ENCODE results near the gene ELK4.
A peak's percentile ranks its signal among the peaks of the same experiment; 100 is the strongest.

ELK4 gene

GRCh38 chr1:205631768-205632668 is at the start of gene ELK4:
Gene ELK4, minus strand, starts transcription at chr1:205632011. Its CDS starts 8,129 bp downstream, at chr1:205623882.
- DNase-seq (ENCODE audit: low read depth, low spot score), result peak; percentile 100

GRCh38 chr1:205681364-205681763 is 49.6 kb upstream of the ELK4 start:
- no peak for DNase-seq (ENCODE audit: low read depth, low spot score)

GRCh38 chr1:205680073-205680851 is 48.5 kb upstream of the ELK4 start, which contains the start of gene SLC45A3:
Gene SLC45A3, minus strand, starts transcription at chr1:205680509. Its CDS starts 15,853 bp downstream, at chr1:205664656.
- DNase-seq (ENCODE audit: low read depth, low spot score), result no peak

GRCh38 chr1:205678286-205679111 is 46.7 kb upstream of the ELK4 start:
- DNase-seq (ENCODE audit: low read depth, low spot score), result no peak

GRCh38 chr1:205677167-205677566 is 45.4 kb upstream of the ELK4 start:
- DNase-seq (ENCODE audit: low read depth, low spot score), result no peak

- DNase-seq (ENCODE audit: low read depth, low spot score), result no peak
Observed at GRCh38 chr1:205676597-205676996, 44.8 kb upstream of the ELK4 start.

- no peak for DNase-seq (ENCODE audit: low read depth, low spot score)
Observed at GRCh38 chr1:205676002-205676401, 44.2 kb upstream of the ELK4 start.

GRCh38 chr1:205675247-205675646 is 43.4 kb upstream of the ELK4 start:
- DNase-seq (ENCODE audit: low read depth, low spot score), result no peak

- DNase-seq (ENCODE audit: low read depth, low spot score), result no peak
Observed at GRCh38 chr1:205672970-205673369, 41.2 kb upstream of the ELK4 start.

- DNase-seq (ENCODE audit: low read depth, low spot score), result no peak
Observed at GRCh38 chr1:205672395-205672889, 40.6 kb upstream of the ELK4 start.

- no peak for DNase-seq (ENCODE audit: low read depth, low spot score)
Observed at GRCh38 chr1:205670611-205671430, 39.0 kb upstream of the ELK4 start.

- no peak for DNase-seq (ENCODE audit: low read depth, low spot score)
Observed at GRCh38 chr1:205670150-205670446, 38.3 kb upstream of the ELK4 start.

GRCh38 chr1:205669341-205670149 is 37.7 kb upstream of the ELK4 start:
- DNase-seq (ENCODE audit: low read depth, low spot score), result no peak

GRCh38 chr1:205668951-205669340 is 37.1 kb upstream of the ELK4 start:
- DNase-seq (ENCODE audit: low read depth, low spot score), result no peak

GRCh38 chr1:205667909-205668643 is 36.3 kb upstream of the ELK4 start:
- no peak for DNase-seq (ENCODE audit: low read depth, low spot score)

GRCh38 chr1:205666372-205667166 is 34.8 kb upstream of the ELK4 start:
- DNase-seq (ENCODE audit: low read depth, low spot score), result no peak

GRCh38 chr1:205665201-205666045 is 33.6 kb upstream of the ELK4 start:
- DNase-seq (ENCODE audit: low read depth, low spot score), result no peak

Measured in activated CD4-positive, CD25-positive, alpha-beta regulatory T cell treated with anti-CD3 and anti-CD28 coated beads, Interleukin-2, amount 50 U/mL, for 16 hours (primary cell).